Measurements from ENCODE around the gene DNASE2B. TPM values are rescaled to one million over a fixed set of nuclear protein-coding genes. Genes with fewer than 3 reads are reported as not detected.

Gene DNASE2B
- total RNA-seq, 1 donor from 2014 or later: not detected

GRCh38 chr1:84366786-84367185 lies 31.5 kb upstream of the DNASE2B start:
- H3K4me3 ChIP-seq: no peak overlapping the region
- H3K9me3 ChIP-seq: no peaks in the 10 kb centered on the region
- no peak overlapping the region for H3K27ac ChIP-seq
- DNase-seq (ENCODE audit: extremely low spot score in 2 of 2): no peak
- no peaks in the 10 kb centered on the region for H3K36me3 ChIP-seq
- TF ChIP-seq POLR2AphosphoS5 (IDR thresholded peaks at IDR 0.05; ENCODE audit: insufficient read depth in 1 of 2, low read depth in 1 of 2) (no peak), CTCF (IDR thresholded peaks at IDR 0.05) (no peak), POLR2A (IDR thresholded peaks at IDR 0.05) (no peak)
- H3K4me1 ChIP-seq: peaks cover 5% of the 10 kb centered on the region
- intact Hi-C loops (cut with DNase I): no loop called here
- H3K27me3 ChIP-seq: no peaks in the 10 kb centered on the region

- Histone ChIP-seq H3K27ac (no peak overlapping the region), H3K27me3 (no peaks in the 10 kb centered on the region)
Measured at GRCh38 chr1:84367219-84367618, 31.1 kb upstream of the DNASE2B start.

GRCh38 chr1:84368441-84368840 lies 29.8 kb upstream of the DNASE2B start:
- H3K9me3 ChIP-seq: no peaks in the 10 kb centered on the region
- H3K4me3 ChIP-seq: no peak overlapping the region
- no peaks in the 10 kb centered on the region for H3K27me3 ChIP-seq
- H3K4me1 ChIP-seq: peaks cover 5% of the 10 kb centered on the region
- TF ChIP-seq POLR2AphosphoS5 (IDR thresholded peaks at IDR 0.05; ENCODE audit: insufficient read depth in 1 of 2, low read depth in 1 of 2) (no peak), POLR2A (IDR thresholded peaks at IDR 0.05) (no peak), CTCF (IDR thresholded peaks at IDR 0.05) (no peak)
- no peaks in the 10 kb centered on the region for H3K36me3 ChIP-seq
- intact Hi-C loops (cut with DNase I): no loop called here
- no peak overlapping the region for H3K27ac ChIP-seq
- no peak for DNase-seq (ENCODE audit: extremely low spot score in 2 of 2)

More at GRCh38 chr1:84367219-84367618, 31.1 kb upstream of the DNASE2B start:
- no peaks in the 10 kb centered on the region for H3K36me3 ChIP-seq
- intact Hi-C loops (cut with DNase I): no loop called here
- DNase-seq (ENCODE audit: extremely low spot score in 2 of 2): no peak
- H3K4me1 ChIP-seq: peaks cover 5% of the 10 kb centered on the region
- no peak overlapping the region for H3K4me3 ChIP-seq
- H3K9me3 ChIP-seq: no peaks in the 10 kb centered on the region
- TF ChIP-seq POLR2A (IDR thresholded peaks at IDR 0.05) (no peak), CTCF (IDR thresholded peaks at IDR 0.05) (no peak), POLR2AphosphoS5 (IDR thresholded peaks at IDR 0.05; ENCODE audit: insufficient read depth in 1 of 2, low read depth in 1 of 2) (no peak)

GRCh38 chr1:84370266-84370665 lies 28.0 kb upstream of the DNASE2B start:
- H3K9me3 ChIP-seq: no peaks in the 10 kb centered on the region
- H3K4me3 ChIP-seq: no peak overlapping the region
- H3K4me1 ChIP-seq: peaks cover 6% of the 10 kb centered on the region
- no peak overlapping the region for H3K27ac ChIP-seq
- H3K27me3 ChIP-seq: no peaks in the 10 kb centered on the region
- intact Hi-C loops (cut with DNase I): no loop called here
- H3K36me3 ChIP-seq: no peaks in the 10 kb centered on the region
- TF ChIP-seq POLR2A (IDR thresholded peaks at IDR 0.05) (no peak), POLR2AphosphoS5 (IDR thresholded peaks at IDR 0.05; ENCODE audit: insufficient read depth in 1 of 2, low read depth in 1 of 2) (no peak), CTCF (IDR thresholded peaks at IDR 0.05) (no peak)
- no peak for DNase-seq (ENCODE audit: extremely low spot score in 2 of 2)

GRCh38 chr1:84370831-84371394 lies 27.4 kb upstream of the DNASE2B start:
- no peaks in the 10 kb centered on the region for H3K9me3 ChIP-seq
- H3K27me3 ChIP-seq: no peaks in the 10 kb centered on the region
- peaks cover 13% of the 10 kb centered on the region for H3K4me1 ChIP-seq
- no peak overlapping the region for H3K27ac ChIP-seq
- no peaks in the 10 kb centered on the region for H3K36me3 ChIP-seq
- intact Hi-C loops (cut with DNase I): no loop called here
- DNase-seq (ENCODE audit: extremely low spot score in 2 of 2): no peak
- TF ChIP-seq POLR2A (IDR thresholded peaks at IDR 0.05) (no peak), CTCF (IDR thresholded peaks at IDR 0.05) (no peak), POLR2AphosphoS5 (IDR thresholded peaks at IDR 0.05; ENCODE audit: insufficient read depth in 1 of 2, low read depth in 1 of 2) (no peak)
- H3K4me3 ChIP-seq: no peak overlapping the region

Data from vagina (tissue), 2 donors.